PC-3 (cell line): ENCODE measurements around the gene DUXB. TPM values are rescaled to one million over a fixed set of nuclear protein-coding genes. Genes with fewer than 3 reads are reported as not detected.

Source experiments
- ATAC-seq: fragments of 200-7000 bp; cut with Tn5 transposase; 2 replicates; pipeline ENCODE4 v1.9.1; 2020; ENCODE audit warnings: mild to moderate bottlenecking, moderate library complexity
- Bru-seq: library from RNA; stranded (reverse); fragments of 400-500 nt; gene quantifications from one replicate; lab custom pipeline; 2021; lab: Mats Ljungman, UMichigan
- BruChase-seq, 2 experiments: library from RNA; stranded (reverse); fragments of 400-500 nt; gene quantifications; one replicate each; lab custom pipeline; 2021; lab: Mats Ljungman, UMichigan
- BruUV-seq: library from RNA; stranded (reverse); fragments of 400-500 nt; replicated peaks from 2 replicates; lab custom pipeline; 2021; lab: Mats Ljungman, UMichigan
- CTCF ChIA-PET: fragments of 300-600 bp; sonication (Branson Sonifier 250); formaldehyde crosslinking; loops from one replicate; lab custom pipeline; 2022; ENCODE audit warnings: antibody characterized with exemption; lab: Charles Lee
- POLR2A ChIA-PET: fragments of 300-600 bp; sonication (Branson Sonifier 250); formaldehyde crosslinking; loops from one replicate; lab custom pipeline; 2022; ENCODE audit warnings: antibody characterized with exemption; ENCODE audit not compliant: unreplicated experiment; lab: Charles Lee
- DNase-seq: peaks from one replicate; pipeline ENCODE4 v3.0.0-alpha.2; 2015
- H2AFZ ChIP-seq: fragments of 300-600 bp; sonication (generic); 2 replicates; pipeline ENCODE4 v1.6.0; 2016; ENCODE audit warnings: antibody characterized with exemption, low read length
- H3F3A ChIP-seq: fragments of 300-600 bp; sonication (generic); one replicate; pipeline ENCODE4 v1.6.0; 2017; ENCODE audit warnings: antibody characterized with exemption, low read length, control low read depth, mild to moderate bottlenecking; ENCODE audit not compliant: unreplicated experiment
- H3K27ac ChIP-seq: fragments of 300-600 bp; sonication (generic); 2 replicates; pipeline ENCODE4 v1.5.1; 2016; ENCODE audit warnings: mild to moderate bottlenecking, low read length
- H3K27me3 ChIP-seq: fragments of 300-600 bp; sonication (generic); 2 replicates; pipeline ENCODE4 v1.6.1; 2016; ENCODE audit warnings: low read length, mixed read lengths
- H3K36me3 ChIP-seq: fragments of 300-600 bp; sonication (generic); 2 replicates; pipeline ENCODE4 v1.6.1; 2016; ENCODE audit warnings: low read depth, mixed run types, low read length, mixed read lengths
- H3K4me1 ChIP-seq: fragments of 300-600 bp; sonication (generic); 2 replicates; pipeline ENCODE4 v1.5.1; 2016; ENCODE audit warnings: low read length; ENCODE audit not compliant: insufficient read depth
- H3K4me2 ChIP-seq: fragments of 300-600 bp; sonication (generic); 2 replicates; pipeline ENCODE4 v1.6.0; 2016; ENCODE audit warnings: low read length
- H3K4me3 ChIP-seq: fragments of 300-600 bp; sonication (generic); 2 replicates; pipeline ENCODE4 v1.5.1; 2016; ENCODE audit warnings: mild to moderate bottlenecking, low read length, mixed read lengths
- H3K79me2 ChIP-seq: fragments of 300-600 bp; sonication (generic); 2 replicates; pipeline ENCODE4 v1.6.1; 2017; ENCODE audit warnings: low read length, mixed read lengths
- H3K9ac ChIP-seq: fragments of 300-600 bp; sonication (generic); 2 replicates; pipeline ENCODE4 v1.6.0; 2016; ENCODE audit warnings: mild to moderate bottlenecking, low read length
- H3K9me2 ChIP-seq: fragments of 300-600 bp; sonication (generic); replicated peaks from 2 replicates; pipeline ENCODE4 v1.6.1; 2016; ENCODE audit warnings: mixed run types, low read length, mixed read lengths
- H3K9me3 ChIP-seq: fragments of 300-600 bp; sonication (generic); 2 replicates; pipeline ENCODE4 v1.6.1; 2016; ENCODE audit warnings: low read length, mixed read lengths
- H4K20me1 ChIP-seq: fragments of 300-600 bp; sonication (generic); 2 replicates; pipeline ENCODE4 v1.6.1; 2016; ENCODE audit warnings: low read length, mixed read lengths
- CTCF ChIP-seq: fragments of 300-600 bp; sonication (generic); conservative IDR thresholded peaks from 2 replicates; pipeline ENCODE4 v1.5.1; 2017; ENCODE audit warnings: antibody characterized with exemption, low read depth, mild to moderate bottlenecking, low read length
- EZH2 ChIP-seq: fragments of 300-600 bp; sonication (generic); IDR thresholded peaks from one replicate; pipeline ENCODE4 v1.6.1; 2017; ENCODE audit warnings: antibody characterized with exemption, mild to moderate bottlenecking, low read length; ENCODE audit not compliant: unreplicated experiment
- EZH2phosphoT487 ChIP-seq: fragments of 300-600 bp; sonication (generic); IDR thresholded peaks from 2 replicates; pipeline ENCODE4 v1.6.1; 2018; ENCODE audit warnings: mild to moderate bottlenecking, antibody characterized with exemption, low read length, borderline replicate concordance
- intact Hi-C: fragments of 100-400 bp; cut with micrococcal nuclease; formaldehyde crosslinking; loops from 2 replicates; pipeline ENCODE4 v1.9.0; 2023
- long read RNA-seq: library from polyadenylated mRNA; unstranded; transcript quantifications from one replicate; pipeline ENCODE4 v2.0.0, GENCODE V29; 2021; ENCODE audit not compliant: unreplicated experiment
- total RNA-seq: library from RNA; depleted of rRNA; stranded (reverse); fragments of >200 nt; gene quantifications from 2 replicates; pipeline ENCODE4 v1.2.3, GENCODE V29; 2014; rRNA removed

Gene DUXB
- not detected in 2 replicates for total RNA-seq
- not detected for Bru-seq, nascent RNA
- not detected for BruChase-seq, experiment 1, labeled RNA remaining after a 6-hour chase
- BruChase-seq, experiment 2, labeled RNA remaining after a 2-hour chase, result not detected
- long read RNA-seq, result 0 reads

- ChIA-PET CTCF (no interaction called here), POLR2A (no interaction called here)
- BruUV-seq, result no TSS peak
- Histone ChIP-seq H2AFZ (no peak within 1 kb of the TSS), H3K4me2 (no peak within 1 kb of the TSS), H3K4me1 (no peaks in the 10 kb centered on the region), H3K79me2 (no peaks in the 10 kb centered on the region), H3K36me3 (no peaks in the 10 kb centered on the region), H3F3A (no peaks in the 10 kb centered on the region), H3K9ac (no peak within 1 kb of the TSS), H3K27me3 (no peaks in the 10 kb centered on the region), H3K27ac (no peak within 1 kb of the TSS), H3K9me2 (no peaks in the 10 kb centered on the region), H3K9me3 (no peaks in the 10 kb centered on the region), H4K20me1 (no peaks in the 10 kb centered on the region), H3K4me3 (no peak within 1 kb of the TSS)
- TF ChIP-seq EZH2 (no peak), EZH2phosphoT487 (no peak), CTCF (no peak)
- intact Hi-C loops, result no loop called here
- no peak for DNase-seq
- no peak for ATAC-seq
These were observed at the start of gene DUXB for GRCh38 chr16:75701361-75701760. TSS of gene DUXB (minus strand) at chr16:75701461. CDS start at chr16:75701418, 43 bp downstream.

GRCh38 chr16:75750528-75750927 lies 49.3 kb upstream of the DUXB start:
- peaks cover 11% of the 10 kb centered on the region; the same call in 1 of the 2 replicates for H3K27me3 ChIP-seq
- no peaks in the 10 kb centered on the region for H4K20me1 ChIP-seq
- H3K36me3 ChIP-seq, result no peaks in the 10 kb centered on the region
- CTCF ChIA-PET, result no interaction called here
- POLR2A ChIA-PET, result no interaction called here
- no peaks in the 10 kb centered on the region for H3K79me2 ChIP-seq
- intact Hi-C loops, result no loop called here
- no peak for TF ChIP-seq CTCF
- no peak for TF ChIP-seq EZH2
- TF ChIP-seq EZH2phosphoT487, result no peak
- H3F3A ChIP-seq, result no peaks in the 10 kb centered on the region
- no peaks in the 10 kb centered on the region for H3K9me3 ChIP-seq
- H3K27ac ChIP-seq, result no peak overlapping the region
- peaks cover 8% of the 10 kb centered on the region; the same call in 1 of the 2 replicates for H3K4me1 ChIP-seq
- no peak for ATAC-seq
- H3K9ac ChIP-seq, result no peak overlapping the region
- H3K4me3 ChIP-seq, result no peak overlapping the region
- BruUV-seq, result no TSS peak
- no peaks in the 10 kb centered on the region for H3K9me2 ChIP-seq
- no peak overlapping the region for H3K4me2 ChIP-seq
- no peak for DNase-seq
- H2AFZ ChIP-seq, result no peak overlapping the region

GRCh38 chr16:75746359-75746758 lies 45.1 kb upstream of the DUXB start:
- H3K27ac ChIP-seq, result no peak overlapping the region
- ATAC-seq (no peak), DNase-seq (no peak)
- CTCF ChIA-PET, result no interaction called here
- H2AFZ ChIP-seq, result no peak overlapping the region
- no peaks in the 10 kb centered on the region for H3K27me3 ChIP-seq
- no peaks in the 10 kb centered on the region for H4K20me1 ChIP-seq
- intact Hi-C loops, result no loop called here
- POLR2A ChIA-PET, result no interaction called here
- H3K4me1 ChIP-seq, result peaks cover 8% of the 10 kb centered on the region; the same call in 1 of the 2 replicates
- H3K9me2 ChIP-seq, result no peaks in the 10 kb centered on the region
- BruUV-seq, result no TSS peak
- H3K4me3 ChIP-seq, result no peak overlapping the region
- peaks cover 14% of the 10 kb centered on the region; the same call in 1 of the 2 replicates for H3K9me3 ChIP-seq
- no peak overlapping the region for H3K9ac ChIP-seq
- H3K36me3 ChIP-seq, result peaks cover 4% of the 10 kb centered on the region; the same call in 1 of the 2 replicates
- H3K79me2 ChIP-seq, result no peaks in the 10 kb centered on the region
- no peak for TF ChIP-seq EZH2phosphoT487
- no peak for TF ChIP-seq EZH2
- no peak for TF ChIP-seq CTCF
- H3F3A ChIP-seq, result no peaks in the 10 kb centered on the region
- H3K4me2 ChIP-seq, result no peak overlapping the region
